Measurements from ENCODE around the gene ATF6B.

Gene ATF6B

GRCh38 chr6:32087574-32088486 is 40.2 kb downstream of the ATF6B start:
- Histone ChIP-seq H3K27ac (ENCODE audit: low read length) (peak overlapping the region; percentile 31), H3K36me3 (ENCODE audit: control insufficient read depth in 2 of 2, insufficient read depth in 2 of 2, low read length in 2 of 2) (peaks cover 4 to 17% of the 10 kb centered on the region in 2 donors), H3K4me3 (ENCODE audit: low read length in 2 of 2) (no peak overlapping the region)

GRCh38 chr6:32086661-32087573 is 41.1 kb downstream of the ATF6B start:
- Histone ChIP-seq H3K36me3 (ENCODE audit: control insufficient read depth in 2 of 2, insufficient read depth in 2 of 2, low read length in 2 of 2) (peaks cover 4 to 17% of the 10 kb centered on the region in 2 donors), H3K9me3 (ENCODE audit: control insufficient read depth in 2 of 2, low read length in 2 of 2) (no peaks in the 10 kb centered on the region), H3K4me1 (ENCODE audit: control insufficient read depth, insufficient read depth, low read length) (peaks cover 16% of the 10 kb centered on the region), H3K27me3 (ENCODE audit: control insufficient read depth in 1 of 2, insufficient read depth in 2 of 2, low read length in 2 of 2) (peaks cover 8 to 11% of the 10 kb centered on the region in 2 donors), H3K4me3 (ENCODE audit: low read length in 2 of 2) (peak overlapping the region in 1 of 2 donors; percentile 22), H3K9ac (ENCODE audit: low read length in 2 of 2) (no peak overlapping the region), H3K27ac (ENCODE audit: low read length) (no peak overlapping the region)

More at GRCh38 chr6:32087574-32088486, 40.2 kb downstream of the ATF6B start:
- Histone ChIP-seq H3K9me3 (ENCODE audit: control insufficient read depth in 2 of 2, low read length in 2 of 2) (no peaks in the 10 kb centered on the region), H3K27me3 (ENCODE audit: control insufficient read depth in 1 of 2, insufficient read depth in 2 of 2, low read length in 2 of 2) (peaks cover 8 to 11% of the 10 kb centered on the region in 2 donors), H3K4me1 (ENCODE audit: control insufficient read depth, insufficient read depth, low read length) (peaks cover 19% of the 10 kb centered on the region), H3K9ac (ENCODE audit: low read length in 2 of 2) (peak overlapping the region in 1 of 2 donors; percentile 20)

GRCh38 chr6:32085759-32086459 is 42.1 kb downstream of the ATF6B start:
- no peak overlapping the region for H3K27ac ChIP-seq (ENCODE audit: low read length)
- H3K9ac ChIP-seq (ENCODE audit: low read length in 2 of 2): no peak overlapping the region
- no peak overlapping the region for H3K4me3 ChIP-seq (ENCODE audit: low read length in 2 of 2)
- H3K9me3 ChIP-seq (ENCODE audit: control insufficient read depth in 2 of 2, low read length in 2 of 2): no peaks in the 10 kb centered on the region
- H3K27me3 ChIP-seq (ENCODE audit: control insufficient read depth in 1 of 2, insufficient read depth in 2 of 2, low read length in 2 of 2): peaks cover 8 to 11% of the 10 kb centered on the region in 2 donors
- peaks cover 4 to 17% of the 10 kb centered on the region in 2 donors for H3K36me3 ChIP-seq (ENCODE audit: control insufficient read depth in 2 of 2, insufficient read depth in 2 of 2, low read length in 2 of 2)
- peaks cover 24% of the 10 kb centered on the region for H3K4me1 ChIP-seq (ENCODE audit: control insufficient read depth, insufficient read depth, low read length)

- H3K4me3 ChIP-seq (ENCODE audit: low read length in 2 of 2): no peak overlapping the region
- H3K27ac ChIP-seq (ENCODE audit: low read length): no peak overlapping the region
- peaks cover 4 to 16% of the 10 kb centered on the region in 2 donors for H3K36me3 ChIP-seq (ENCODE audit: control insufficient read depth in 2 of 2, insufficient read depth in 2 of 2, low read length in 2 of 2)
- peaks cover 27% of the 10 kb centered on the region for H3K4me1 ChIP-seq (ENCODE audit: control insufficient read depth, insufficient read depth, low read length)
- no peak overlapping the region for H3K9ac ChIP-seq (ENCODE audit: low read length in 2 of 2)
- H3K9me3 ChIP-seq (ENCODE audit: control insufficient read depth in 2 of 2, low read length in 2 of 2): no peaks in the 10 kb centered on the region
- peaks cover 8 to 11% of the 10 kb centered on the region in 2 donors for H3K27me3 ChIP-seq (ENCODE audit: control insufficient read depth in 1 of 2, insufficient read depth in 2 of 2, low read length in 2 of 2)
These were observed 43.3 kb downstream of the ATF6B start for GRCh38 chr6:32084780-32085179.

GRCh38 chr6:32083812-32084768 is 44.0 kb downstream of the ATF6B start:
- H3K4me1 ChIP-seq (ENCODE audit: control insufficient read depth, insufficient read depth, low read length): peaks cover 27% of the 10 kb centered on the region
- no peak overlapping the region for H3K27ac ChIP-seq (ENCODE audit: low read length)
- H3K9me3 ChIP-seq (ENCODE audit: control insufficient read depth in 2 of 2, low read length in 2 of 2): no peaks in the 10 kb centered on the region

GRCh38 chr6:32082935-32083334 is 45.1 kb downstream of the ATF6B start:
- Histone ChIP-seq H3K36me3 (ENCODE audit: control insufficient read depth in 2 of 2, insufficient read depth in 2 of 2, low read length in 2 of 2) (peaks cover 4 to 20% of the 10 kb centered on the region in 2 donors), H3K27ac (ENCODE audit: low read length) (no peak overlapping the region), H3K9ac (ENCODE audit: low read length in 2 of 2) (no peak overlapping the region)

More at GRCh38 chr6:32083812-32084768, 44.0 kb downstream of the ATF6B start:
- peaks cover 8 to 11% of the 10 kb centered on the region in 2 donors for H3K27me3 ChIP-seq (ENCODE audit: control insufficient read depth in 1 of 2, insufficient read depth in 2 of 2, low read length in 2 of 2)
- H3K4me3 ChIP-seq (ENCODE audit: low read length in 2 of 2): no peak overlapping the region
- no peak overlapping the region for H3K9ac ChIP-seq (ENCODE audit: low read length in 2 of 2)
- peaks cover 4 to 15% of the 10 kb centered on the region in 2 donors for H3K36me3 ChIP-seq (ENCODE audit: control insufficient read depth in 2 of 2, insufficient read depth in 2 of 2, low read length in 2 of 2)

GRCh38 chr6:32082478-32082877 is 45.6 kb downstream of the ATF6B start:
- peaks cover 27% of the 10 kb centered on the region for H3K4me1 ChIP-seq (ENCODE audit: control insufficient read depth, insufficient read depth, low read length)
- no peak overlapping the region for H3K27ac ChIP-seq (ENCODE audit: low read length)
- no peak overlapping the region for H3K4me3 ChIP-seq (ENCODE audit: low read length in 2 of 2)
- H3K27me3 ChIP-seq (ENCODE audit: control insufficient read depth in 1 of 2, insufficient read depth in 2 of 2, low read length in 2 of 2): peaks cover 8 to 11% of the 10 kb centered on the region in 2 donors
- no peak overlapping the region for H3K9ac ChIP-seq (ENCODE audit: low read length in 2 of 2)
- H3K9me3 ChIP-seq (ENCODE audit: control insufficient read depth in 2 of 2, low read length in 2 of 2): no peaks in the 10 kb centered on the region
- peaks cover 4 to 20% of the 10 kb centered on the region in 2 donors for H3K36me3 ChIP-seq (ENCODE audit: control insufficient read depth in 2 of 2, insufficient read depth in 2 of 2, low read length in 2 of 2)

More at GRCh38 chr6:32082935-32083334, 45.1 kb downstream of the ATF6B start:
- Histone ChIP-seq H3K9me3 (ENCODE audit: control insufficient read depth in 2 of 2, low read length in 2 of 2) (no peaks in the 10 kb centered on the region), H3K27me3 (ENCODE audit: control insufficient read depth in 1 of 2, insufficient read depth in 2 of 2, low read length in 2 of 2) (peaks cover 8 to 11% of the 10 kb centered on the region in 2 donors), H3K4me1 (ENCODE audit: control insufficient read depth, insufficient read depth, low read length) (peaks cover 27% of the 10 kb centered on the region), H3K4me3 (ENCODE audit: low read length in 2 of 2) (no peak overlapping the region)

GRCh38 chr6:32081168-32081990 is 46.7 kb downstream of the ATF6B start:
- H3K27ac ChIP-seq (ENCODE audit: low read length): peak overlapping the region; percentile 67
- H3K4me1 ChIP-seq (ENCODE audit: control insufficient read depth, insufficient read depth, low read length): peaks cover 22% of the 10 kb centered on the region
- peaks cover 4 to 20% of the 10 kb centered on the region in 2 donors for H3K36me3 ChIP-seq (ENCODE audit: control insufficient read depth in 2 of 2, insufficient read depth in 2 of 2, low read length in 2 of 2)
- H3K9me3 ChIP-seq (ENCODE audit: control insufficient read depth in 2 of 2, low read length in 2 of 2): no peaks in the 10 kb centered on the region
- H3K4me3 ChIP-seq (ENCODE audit: low read length in 2 of 2): no peak overlapping the region
- H3K27me3 ChIP-seq (ENCODE audit: control insufficient read depth in 1 of 2, insufficient read depth in 2 of 2, low read length in 2 of 2): peaks cover 0 to 6% of the 10 kb centered on the region in 2 donors
- H3K9ac ChIP-seq (ENCODE audit: low read length in 2 of 2): no peak overlapping the region

All from stomach smooth muscle (tissue), 2 donors.